OCI-LY3 (cell line): Measurements from ENCODE around the gene PTPN20.

Experiments used
- H2AFZ ChIP-seq: fragments of 200-600, 300-600 bp; shearing (Covaris generic); 2 replicates; pipeline ENCODE4 v1.6.0; 2014; ENCODE audit warnings: antibody characterized with exemption, low read depth, low read length
- H3K27ac ChIP-seq: fragments of 200-600, 300-600 bp; sonication (generic); 2 replicates; pipeline ENCODE4 v1.5.1; 2014; ENCODE audit warnings: mild to moderate bottlenecking, low read length, moderate library complexity, mixed read lengths
- H3K27me3 ChIP-seq: fragments of 200-600, 300-600 bp; sonication (generic); 2 replicates; pipeline ENCODE4 v1.6.1; 2014; ENCODE audit warnings: low read depth, low read length, mixed read lengths
- H3K36me3 ChIP-seq: fragments of 200-600, 300-600 bp; sonication (generic); replicated peaks from 2 replicates; pipeline ENCODE3; 2014; ENCODE audit warnings: low read depth, low read length, mixed read lengths
- H3K4me1 ChIP-seq: fragments of 300-600, 200-600 bp; sonication (generic); 2 replicates; pipeline ENCODE4 v1.6.1; 2014; ENCODE audit warnings: low read length, mixed read lengths
- H3K4me2 ChIP-seq: fragments of 200-600, 300-600 bp; sonication (generic); 2 replicates; pipeline ENCODE4 v1.6.1; 2014; ENCODE audit warnings: low read length, mixed read lengths
- H3K4me3 ChIP-seq: fragments of 300-600, 200-600 bp; sonication (generic); 2 replicates; pipeline ENCODE4 v1.5.1; 2014; ENCODE audit warnings: antibody characterized with exemption, mild to moderate bottlenecking, low read length, moderate library complexity
- H3K79me2 ChIP-seq: fragments of 300-600, 200-600 bp; shearing (Covaris generic); 2 replicates; pipeline ENCODE4 v1.6.1; 2014; ENCODE audit warnings: mild to moderate bottlenecking, low read length, mixed read lengths
- H3K9ac ChIP-seq: fragments of 300-600, 200-600 bp; shearing (Covaris generic); 2 replicates; pipeline ENCODE4 v1.6.0; 2014; ENCODE audit warnings: mild to moderate bottlenecking, low read length, moderate library complexity
- H3K9me3 ChIP-seq: fragments of 200-600, 300-600 bp; shearing (Covaris generic); 2 replicates; pipeline ENCODE4 v1.6.1; 2014; ENCODE audit warnings: low read length, mixed read lengths; ENCODE audit not compliant: insufficient read depth
- H4K20me1 ChIP-seq: fragments of 200-600, 300-600 bp; sonication (generic); 2 replicates; pipeline ENCODE4 v1.6.1; 2016; ENCODE audit warnings: low read length, mixed read lengths; ENCODE audit not compliant: insufficient read depth
- EZH2phosphoT487 ChIP-seq: fragments of 200-600 bp; shearing (Covaris generic); IDR thresholded peaks from 2 replicates; pipeline ENCODE4 v1.6.1; 2018; ENCODE audit warnings: antibody characterized with exemption, mixed run types, low read depth
- TF ChIP-seq, protein P1 (sequence below): fragments of 200-600, 300-600 bp; sonication (generic); IDR thresholded peaks from 2 replicates; pipeline ENCODE4 v1.5.1; 2014; ENCODE audit warnings: antibody characterized with exemption, low read length, low read depth

The PTPN20 gene

DNA sequence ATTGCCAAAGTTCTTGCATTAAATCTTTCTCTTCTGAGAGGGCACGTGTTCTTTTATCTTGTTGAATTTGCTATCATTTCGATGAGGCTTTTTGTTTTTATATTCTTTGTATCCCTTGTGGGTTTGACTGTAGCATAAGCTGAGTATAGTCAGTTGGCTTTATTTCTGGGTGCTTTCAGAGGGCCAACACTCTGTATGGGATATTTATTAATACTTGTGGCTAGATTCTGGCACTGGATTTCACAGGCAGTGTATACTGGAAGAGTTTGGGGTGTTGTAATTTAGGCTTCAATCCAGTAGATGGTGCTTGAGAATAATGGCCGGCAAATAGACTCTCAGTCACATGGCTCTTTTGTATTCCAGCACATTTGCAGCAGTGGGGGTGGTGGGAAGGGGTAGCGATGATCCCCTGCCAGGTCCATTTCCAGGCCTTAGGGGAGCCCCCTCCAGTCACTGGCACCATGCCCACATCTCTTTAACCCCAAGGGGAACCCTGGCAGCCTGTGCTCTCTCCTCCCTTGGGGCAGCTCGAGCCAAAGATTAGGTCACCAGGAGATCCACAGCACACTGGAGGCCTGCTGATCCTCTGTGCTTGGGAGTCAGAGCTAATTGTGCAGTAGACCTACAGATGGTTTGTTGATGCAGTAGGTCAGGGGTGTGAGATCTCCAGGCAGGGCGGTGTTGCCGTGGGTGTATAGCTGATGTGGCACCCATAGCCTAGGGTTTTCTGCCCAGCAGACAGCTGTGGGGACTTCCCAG lies 81.8 kb downstream of the PTPN20 start:
- peak overlapping the region; percentile 95 for H2AFZ ChIP-seq
- no peaks in the 10 kb centered on the region for H3K9me3 ChIP-seq
- TF ChIP-seq, protein P1, sequence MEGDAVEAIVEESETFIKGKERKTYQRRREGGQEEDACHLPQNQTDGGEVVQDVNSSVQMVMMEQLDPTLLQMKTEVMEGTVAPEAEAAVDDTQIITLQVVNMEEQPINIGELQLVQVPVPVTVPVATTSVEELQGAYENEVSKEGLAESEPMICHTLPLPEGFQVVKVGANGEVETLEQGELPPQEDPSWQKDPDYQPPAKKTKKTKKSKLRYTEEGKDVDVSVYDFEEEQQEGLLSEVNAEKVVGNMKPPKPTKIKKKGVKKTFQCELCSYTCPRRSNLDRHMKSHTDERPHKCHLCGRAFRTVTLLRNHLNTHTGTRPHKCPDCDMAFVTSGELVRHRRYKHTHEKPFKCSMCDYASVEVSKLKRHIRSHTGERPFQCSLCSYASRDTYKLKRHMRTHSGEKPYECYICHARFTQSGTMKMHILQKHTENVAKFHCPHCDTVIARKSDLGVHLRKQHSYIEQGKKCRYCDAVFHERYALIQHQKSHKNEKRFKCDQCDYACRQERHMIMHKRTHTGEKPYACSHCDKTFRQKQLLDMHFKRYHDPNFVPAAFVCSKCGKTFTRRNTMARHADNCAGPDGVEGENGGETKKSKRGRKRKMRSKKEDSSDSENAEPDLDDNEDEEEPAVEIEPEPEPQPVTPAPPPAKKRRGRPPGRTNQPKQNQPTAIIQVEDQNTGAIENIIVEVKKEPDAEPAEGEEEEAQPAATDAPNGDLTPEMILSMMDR, result peak; percentile 57
- TF ChIP-seq EZH2phosphoT487, result no peak
- no peaks in the 10 kb centered on the region for H3K79me2 ChIP-seq
- no peaks in the 10 kb centered on the region for H3K36me3 ChIP-seq
- peak overlapping the region; percentile 73 for H3K4me3 ChIP-seq
- H3K27me3 ChIP-seq, result no peaks in the 10 kb centered on the region
- no peaks in the 10 kb centered on the region for H4K20me1 ChIP-seq
- H3K4me2 ChIP-seq, result peak overlapping the region; percentile 85
- H3K27ac ChIP-seq, result peak overlapping the region; percentile 40; the same call in 1 of the 2 replicates
- peak overlapping the region; percentile 61 for H3K9ac ChIP-seq
- peaks cover 11% of the 10 kb centered on the region; the same call in 1 of the 2 replicates for H3K4me1 ChIP-seq

DNA sequence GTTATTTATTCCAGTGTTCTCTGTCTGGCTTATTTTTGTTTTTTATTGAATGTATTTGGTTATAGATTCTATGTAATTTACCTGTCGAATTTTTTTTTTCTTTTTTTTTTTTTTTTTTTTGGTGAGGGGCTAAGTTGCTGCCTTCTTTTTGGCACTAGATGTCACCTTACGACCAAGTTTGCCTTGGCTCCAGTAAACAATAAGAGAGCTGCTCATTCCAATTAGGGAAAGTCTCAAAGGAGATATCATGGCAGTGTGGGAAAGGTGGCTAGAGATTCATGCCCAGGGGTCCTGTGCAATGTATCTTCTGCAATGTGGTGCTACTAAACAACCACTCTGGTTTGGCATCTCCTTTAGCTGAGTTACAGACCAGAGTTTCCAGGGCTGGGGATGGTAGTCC lies 84.0 kb downstream of the PTPN20 start:
- no peak for TF ChIP-seq EZH2phosphoT487
- TF ChIP-seq, protein P1, result peak; percentile 33
- Histone ChIP-seq H2AFZ (no peak overlapping the region), H3K4me2 (no peak overlapping the region), H3K4me3 (no peak overlapping the region), H3K79me2 (no peaks in the 10 kb centered on the region), H3K9me3 (no peaks in the 10 kb centered on the region), H3K9ac (no peak overlapping the region), H3K27ac (no peak overlapping the region), H3K4me1 (peaks cover 11% of the 10 kb centered on the region; the same call in 1 of the 2 replicates), H3K36me3 (no peaks in the 10 kb centered on the region), H3K27me3 (no peaks in the 10 kb centered on the region), H4K20me1 (no peaks in the 10 kb centered on the region)

DNA sequence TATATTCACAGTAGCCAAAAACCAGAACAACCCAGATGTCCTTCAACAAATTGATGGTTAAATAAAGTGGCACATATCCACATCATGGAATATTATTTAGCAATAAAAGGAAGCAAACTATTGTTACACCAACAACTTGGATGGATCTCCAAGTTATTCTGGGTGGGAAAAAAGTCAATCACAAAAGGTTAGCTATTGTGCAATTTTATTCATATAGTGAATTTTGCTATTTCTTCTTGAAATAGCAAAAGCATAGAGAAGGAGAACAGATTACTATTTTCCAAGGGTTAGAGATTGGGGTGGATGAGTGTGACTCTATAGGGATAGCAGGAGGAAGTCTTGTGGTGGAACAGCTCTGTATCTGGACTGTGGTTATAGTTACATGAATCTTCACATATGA lies 87.0 kb downstream of the PTPN20 start:
- H3K4me1 ChIP-seq, result peaks cover 9% of the 10 kb centered on the region; the same call in 1 of the 2 replicates
- no peaks in the 10 kb centered on the region for H4K20me1 ChIP-seq
- no peak overlapping the region for H3K9ac ChIP-seq
- no peak overlapping the region for H3K27ac ChIP-seq
- H2AFZ ChIP-seq, result no peak overlapping the region
- H3K27me3 ChIP-seq, result no peaks in the 10 kb centered on the region
- TF ChIP-seq, protein P1, result no peak
- TF ChIP-seq EZH2phosphoT487, result no peak
- H3K36me3 ChIP-seq, result no peaks in the 10 kb centered on the region
- no peaks in the 10 kb centered on the region for H3K79me2 ChIP-seq
- no peaks in the 10 kb centered on the region for H3K9me3 ChIP-seq
- H3K4me2 ChIP-seq, result no peak overlapping the region
- H3K4me3 ChIP-seq, result no peak overlapping the region

DNA sequence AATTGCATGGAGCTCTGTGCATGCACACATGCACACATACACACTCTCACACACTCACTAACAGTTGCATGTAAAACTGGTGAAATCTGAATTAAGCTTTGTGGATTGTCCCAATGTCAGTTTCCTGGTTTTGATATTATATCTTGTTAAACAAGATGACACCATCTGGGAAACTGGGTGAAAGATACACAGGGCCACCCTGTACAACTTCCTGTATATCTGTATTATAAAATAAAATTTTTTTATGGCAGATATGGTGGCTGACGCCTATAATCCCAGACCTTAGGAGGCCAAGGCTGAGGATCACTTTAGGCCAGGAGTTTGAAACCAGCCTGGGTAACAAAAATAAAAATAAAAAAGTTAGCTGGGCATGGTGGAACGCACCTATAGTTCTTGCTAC lies 87.4 kb downstream of the PTPN20 start:
- Histone ChIP-seq H4K20me1 (no peaks in the 10 kb centered on the region), H3K27ac (no peak overlapping the region), H3K4me2 (no peak overlapping the region), H2AFZ (no peak overlapping the region), H3K27me3 (no peaks in the 10 kb centered on the region), H3K36me3 (no peaks in the 10 kb centered on the region), H3K4me3 (no peak overlapping the region), H3K79me2 (no peaks in the 10 kb centered on the region), H3K9me3 (no peaks in the 10 kb centered on the region), H3K9ac (no peak overlapping the region), H3K4me1 (peaks cover 5% of the 10 kb centered on the region; the same call in 1 of the 2 replicates)
- TF ChIP-seq EZH2phosphoT487, result no peak
- TF ChIP-seq, protein P1, result no peak
